NCI-H128 (cell line): ENCODE data around the gene SNX10.

Experiments
- DNase-seq: peaks from one replicate; lab custom pipeline; 2025; ENCODE audit not compliant: unreplicated experiment; lab: John Stamatoyannopoulos, UW

The SNX10 gene

DNA sequence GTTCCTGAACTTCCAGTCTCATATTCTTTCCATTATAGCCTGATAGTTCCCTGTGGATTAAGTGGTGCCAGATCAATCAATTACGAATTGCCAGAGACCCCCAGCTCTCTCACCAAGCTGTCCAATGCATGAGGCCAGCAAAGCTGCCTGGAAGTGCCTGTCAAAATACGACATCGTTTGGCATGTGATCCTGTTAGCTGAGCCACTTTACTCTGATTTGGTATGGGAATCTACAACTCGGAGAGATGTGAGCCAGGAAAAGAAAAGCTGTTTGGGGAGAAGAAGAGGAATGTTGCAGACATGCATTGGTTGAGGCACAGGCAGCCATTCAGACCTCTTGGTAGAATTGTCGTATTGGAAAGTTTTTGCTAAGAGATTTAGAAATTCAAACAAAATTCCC is 3.9 kb downstream of the SNX10 start:
- DNase-seq: no peak

DNA sequence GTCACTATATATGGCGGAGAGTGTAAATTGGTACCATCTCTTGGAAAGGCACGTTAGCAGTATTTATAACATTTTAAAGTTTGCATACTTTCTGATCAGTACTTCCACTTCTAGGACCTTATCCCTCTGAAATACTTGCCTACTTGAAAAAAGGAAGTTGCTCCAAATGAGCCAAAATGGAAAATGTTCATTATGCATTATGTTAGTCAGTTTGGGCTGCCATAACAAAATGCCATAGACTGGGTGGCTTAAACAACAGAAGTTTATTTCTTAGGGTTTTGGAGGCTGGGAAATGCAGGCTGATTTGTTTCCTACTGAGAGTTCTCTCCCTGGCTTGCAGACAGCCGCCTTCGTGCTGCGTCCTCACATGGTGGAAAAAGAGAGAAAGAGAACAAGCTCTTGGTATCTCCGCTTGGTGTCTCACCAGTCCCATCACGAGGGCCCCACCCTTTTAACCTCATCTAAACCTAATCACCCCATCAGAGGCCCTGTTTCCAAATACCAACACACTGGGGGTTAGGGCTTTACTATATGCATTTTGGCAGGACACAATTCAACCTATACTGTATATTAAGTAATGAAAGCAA is 6.9 kb downstream of the SNX10 start:
- DNase-seq: no peak

- DNase-seq: no peak
Measured at GRCh38 chr7:26305090-26305868, 13.6 kb downstream of the SNX10 start.

GRCh38 chr7:26305869-26306665 is 14.4 kb downstream of the SNX10 start:
- DNase-seq: no peak

DNA sequence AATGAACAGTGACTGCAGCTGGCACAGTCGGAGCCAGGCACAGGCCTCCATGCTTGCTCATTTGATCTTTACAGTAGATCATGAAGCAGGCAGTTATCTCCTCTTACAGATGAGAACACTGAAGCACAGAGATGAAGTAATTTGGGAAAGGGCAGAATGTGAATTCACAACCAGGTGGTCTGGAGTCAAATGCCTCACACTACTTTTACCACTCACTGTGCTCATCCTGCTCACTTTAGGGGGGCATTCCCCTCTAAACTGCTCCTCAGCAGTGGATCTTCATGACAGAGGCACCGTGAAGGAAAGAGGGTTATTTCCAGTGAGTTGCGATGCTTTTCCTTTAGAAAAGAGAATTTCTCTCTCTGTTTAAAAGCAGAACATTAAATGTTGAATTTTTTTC is 15.1 kb downstream of the SNX10 start:
- no peak for DNase-seq

DNA sequence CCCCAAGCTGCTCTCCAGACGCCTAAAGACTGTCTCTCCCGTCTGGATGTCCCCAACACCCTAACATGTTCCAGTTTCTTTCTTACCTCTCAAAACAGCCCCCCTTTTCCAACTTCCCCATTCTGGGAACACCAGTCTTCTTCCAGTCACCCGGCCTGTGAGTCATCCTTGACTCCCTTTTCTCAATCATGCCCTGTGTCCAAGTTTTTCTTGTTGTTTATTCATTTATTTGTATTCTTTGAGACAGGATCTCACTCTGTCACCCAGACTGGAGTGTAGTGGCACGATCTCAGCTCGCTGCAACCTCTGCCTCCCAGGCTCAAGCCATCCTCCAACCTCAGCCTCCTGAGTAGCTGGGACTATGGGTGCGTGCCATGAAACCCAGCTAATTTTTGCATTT is 15.6 kb downstream of the SNX10 start:
- no peak for DNase-seq

DNA sequence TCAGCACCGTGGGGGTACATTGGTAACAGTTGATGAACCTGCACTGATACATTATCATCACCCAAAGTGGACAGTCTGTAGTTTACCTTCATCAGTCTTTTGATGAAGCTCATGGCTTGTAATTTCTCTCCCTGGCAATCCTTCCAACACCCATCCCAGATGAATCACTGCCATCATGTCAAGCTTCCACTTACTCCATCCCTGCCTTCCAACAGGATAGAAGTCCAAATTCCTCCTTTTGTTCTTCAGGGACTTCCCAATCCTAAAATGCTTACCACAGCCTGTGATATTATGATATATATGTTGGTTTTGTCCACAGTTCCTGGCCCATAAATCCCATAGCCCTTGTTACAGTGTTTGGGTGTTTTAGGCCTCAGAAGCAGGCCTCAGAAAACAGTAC is 16.1 kb downstream of the SNX10 start:
- no peak for DNase-seq

DNA sequence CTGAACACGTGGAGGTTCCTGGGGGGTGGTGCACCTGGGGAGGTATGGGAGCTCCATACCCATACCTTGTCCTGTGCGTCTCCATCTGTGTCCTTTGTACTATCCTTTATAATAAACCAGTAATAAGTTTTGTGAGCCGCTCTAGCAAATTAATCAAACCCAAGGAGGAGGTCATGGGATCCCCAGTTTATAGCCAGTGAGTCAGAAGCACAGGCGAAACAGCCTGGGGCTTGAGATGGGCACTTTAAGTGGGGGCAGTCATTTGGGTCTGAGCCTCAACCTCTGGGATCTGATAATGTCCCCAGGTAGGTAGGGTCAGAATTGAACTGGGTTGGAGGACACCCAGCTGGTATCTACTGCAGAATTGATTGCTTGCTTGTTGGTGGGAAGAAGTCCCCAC is 16.9 kb downstream of the SNX10 start:
- DNase-seq: no peak

DNA sequence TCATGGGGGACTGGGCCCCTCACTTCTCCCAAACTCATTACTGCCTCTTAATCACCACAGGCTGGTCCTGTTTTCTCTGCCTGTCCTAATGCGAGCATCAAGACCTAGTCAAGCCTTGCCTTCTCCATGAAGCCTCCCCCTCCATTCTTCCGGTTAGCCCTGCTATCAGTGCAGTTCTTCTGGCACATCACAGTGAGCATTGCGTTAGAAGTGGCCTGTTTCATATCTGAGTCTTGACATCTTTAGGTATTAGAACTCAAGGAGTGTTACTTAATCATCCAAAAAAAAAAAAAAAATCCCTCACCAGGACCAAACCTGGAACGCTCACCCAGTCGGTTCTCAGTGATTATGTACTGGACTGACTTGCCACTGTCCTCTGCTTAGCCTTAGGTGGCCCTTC is 17.4 kb downstream of the SNX10 start:
- no peak for DNase-seq

DNA sequence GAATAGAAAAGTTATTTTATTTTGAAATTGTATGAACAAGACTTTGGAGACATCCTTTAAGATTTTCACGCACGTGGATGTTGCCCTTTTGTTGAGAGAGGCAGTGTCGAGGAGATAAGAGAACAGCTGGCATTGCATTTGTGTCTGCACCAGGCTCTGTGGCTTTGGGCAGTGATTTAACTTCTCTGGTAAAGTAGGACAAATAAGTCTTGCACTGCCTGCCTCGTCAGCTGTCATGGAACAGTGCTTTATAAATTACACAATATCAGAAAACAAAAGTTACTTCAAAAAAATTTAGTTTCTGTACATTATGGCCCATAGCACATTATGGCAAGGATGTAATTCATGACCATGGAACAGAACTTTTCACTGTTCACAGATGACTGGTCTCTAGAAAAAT is 20.1 kb downstream of the SNX10 start:
- no peak for DNase-seq

GRCh38 chr7:26317211-26317610 is 25.5 kb downstream of the SNX10 start:
- no peak for DNase-seq

- no peak for DNase-seq
Measured at GRCh38 chr7:26318921-26319320, 27.3 kb downstream of the SNX10 start.

- DNase-seq: no peak
Measured at GRCh38 chr7:26319636-26320035, 28.0 kb downstream of the SNX10 start.

DNA sequence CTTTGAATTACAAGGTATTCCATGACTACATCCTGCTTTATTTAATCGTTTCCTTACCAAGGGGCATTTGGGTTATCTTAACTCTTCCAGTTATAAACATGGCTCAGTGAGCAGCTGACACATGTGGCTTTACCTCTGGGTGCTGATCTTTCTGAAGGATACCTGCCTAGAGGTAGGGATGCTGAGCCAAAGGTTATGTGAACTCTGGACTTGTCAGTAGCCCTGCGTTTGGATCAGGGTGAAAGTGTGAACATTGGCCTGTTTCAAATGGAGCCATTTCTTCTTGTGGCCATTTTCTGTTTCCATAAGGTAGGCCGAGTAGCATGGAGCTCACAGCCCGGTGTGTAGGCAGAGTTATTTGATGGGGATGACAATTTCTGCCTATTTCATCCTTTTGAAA is 29.2 kb downstream of the SNX10 start:
- DNase-seq: no peak

- DNase-seq: no peak
Measured at GRCh38 chr7:26321435-26321834, 29.8 kb downstream of the SNX10 start.

- DNase-seq: no peak
Measured at GRCh38 chr7:26326211-26326610, 34.5 kb downstream of the SNX10 start.

GRCh38 chr7:26328498-26329390 is 37.1 kb downstream of the SNX10 start:
- no peak for DNase-seq

GRCh38 chr7:26329520-26330255 is 38.0 kb downstream of the SNX10 start:
- no peak for DNase-seq

- no peak for DNase-seq
Measured at GRCh38 chr7:26331113-26331512, 39.5 kb downstream of the SNX10 start.

DNA sequence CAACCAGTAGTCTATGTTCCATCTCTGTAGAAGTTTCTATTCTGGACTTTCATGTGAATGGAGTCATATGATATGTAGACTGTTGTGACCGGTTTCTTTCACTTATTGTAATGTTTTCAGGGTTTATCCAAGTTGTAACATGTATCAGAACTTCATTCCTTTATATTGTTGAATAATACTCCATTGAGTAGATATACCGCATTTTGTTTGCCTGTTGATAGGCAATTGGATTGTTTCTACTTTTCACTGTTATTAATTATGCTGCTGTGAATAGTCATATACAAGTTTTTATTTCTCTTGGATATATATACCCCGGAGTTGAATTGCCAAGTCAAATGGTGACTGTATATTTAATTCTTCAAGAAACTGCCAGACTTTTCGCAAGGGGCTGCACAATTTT is 40.1 kb downstream of the SNX10 start:
- DNase-seq: no peak
